MM.1S (cell line): Measurements from ENCODE around the gene DNMT3A.

Source experiments
- DNase-seq: peaks from one replicate; pipeline ENCODE4 v3.0.0-alpha.2; 2015
- H2AFZ ChIP-seq: fragments of 300-600 bp; sonication (generic); 2 replicates; pipeline ENCODE4 v1.6.0; 2016; ENCODE audit warnings: antibody characterized with exemption, low read length
- H3F3A ChIP-seq: fragments of 300-600 bp; sonication (generic); 2 replicates; pipeline ENCODE4 v1.6.1; 2016; ENCODE audit warnings: mild to moderate bottlenecking, antibody characterized with exemption, low read length, moderate library complexity, mixed read lengths; ENCODE audit not compliant: insufficient read depth
- H3K27ac ChIP-seq: fragments of 300-600 bp; sonication (generic); 2 replicates; pipeline ENCODE4 v1.5.1; 2016; ENCODE audit warnings: mild to moderate bottlenecking, low read length
- H3K27me3 ChIP-seq: fragments of 300-600 bp; sonication (generic); replicated peaks from 2 replicates; pipeline ENCODE4 v1.6.0; 2016; ENCODE audit warnings: low read length; ENCODE audit not compliant: insufficient read depth
- H3K36me3 ChIP-seq: fragments of 300-600 bp; sonication (generic); replicated peaks from 2 replicates; pipeline ENCODE4 v1.6.1; 2016; ENCODE audit warnings: mild to moderate bottlenecking, low read length, mixed read lengths; ENCODE audit not compliant: insufficient read depth
- H3K4me1 ChIP-seq: fragments of 300-600 bp; sonication (generic); 2 replicates; pipeline ENCODE4 v1.6.1; 2016; ENCODE audit warnings: low read length, mixed read lengths
- H3K4me2 ChIP-seq: fragments of 300-600 bp; sonication (generic); 2 replicates; pipeline ENCODE4 v1.6.0; 2016; ENCODE audit warnings: low read depth, low read length
- H3K4me3 ChIP-seq: fragments of 300-600 bp; sonication (generic); 2 replicates; pipeline ENCODE4 v1.5.1; 2016; ENCODE audit warnings: low read length, mixed read lengths
- H3K79me2 ChIP-seq: fragments of 300-600 bp; sonication (generic); 2 replicates; pipeline ENCODE4 v1.6.1; 2016; ENCODE audit warnings: mixed run types, low read length, mixed read lengths
- H3K9ac ChIP-seq: fragments of 300-600 bp; sonication (generic); 2 replicates; pipeline ENCODE4 v1.6.1; 2016; ENCODE audit warnings: low read length, mixed read lengths
- H3K9me2 ChIP-seq: fragments of 300-600 bp; sonication (generic); replicated peaks from 2 replicates; pipeline ENCODE4 v1.6.1; 2016; ENCODE audit warnings: mild to moderate bottlenecking, low read length, mixed read lengths; ENCODE audit not compliant: insufficient read depth
- H3K9me3 ChIP-seq: fragments of 300-600 bp; sonication (generic); replicated peaks from 2 replicates; pipeline ENCODE4 v1.6.1; 2016; ENCODE audit warnings: mild to moderate bottlenecking, low read length, mixed read lengths; ENCODE audit not compliant: insufficient read depth
- H4K20me1 ChIP-seq: fragments of 300-600 bp; sonication (generic); 2 replicates; pipeline ENCODE4 v1.6.1; 2016; ENCODE audit warnings: mild to moderate bottlenecking, low read length, moderate library complexity, mixed read lengths; ENCODE audit not compliant: insufficient read depth
- CTCF ChIP-seq: fragments of 300-600 bp; sonication (generic); IDR thresholded peaks from 2 replicates; pipeline ENCODE4 v1.5.1; 2016; ENCODE audit warnings: antibody characterized with exemption, low read length, mixed read lengths
- EZH2 ChIP-seq: fragments of 300-600 bp; sonication (generic); optimal IDR thresholded peaks from 2 replicates; pipeline ENCODE3; 2017; ENCODE audit warnings: low read depth, mild to moderate bottlenecking, antibody characterized with exemption, low read length, mixed read lengths
- EZH2phosphoT487 ChIP-seq: fragments of 300-600 bp; sonication (generic); IDR thresholded peaks from 2 replicates; pipeline ENCODE4 v1.6.1; 2018; ENCODE audit warnings: antibody characterized with exemption, low read length

DNMT3A gene

DNA sequence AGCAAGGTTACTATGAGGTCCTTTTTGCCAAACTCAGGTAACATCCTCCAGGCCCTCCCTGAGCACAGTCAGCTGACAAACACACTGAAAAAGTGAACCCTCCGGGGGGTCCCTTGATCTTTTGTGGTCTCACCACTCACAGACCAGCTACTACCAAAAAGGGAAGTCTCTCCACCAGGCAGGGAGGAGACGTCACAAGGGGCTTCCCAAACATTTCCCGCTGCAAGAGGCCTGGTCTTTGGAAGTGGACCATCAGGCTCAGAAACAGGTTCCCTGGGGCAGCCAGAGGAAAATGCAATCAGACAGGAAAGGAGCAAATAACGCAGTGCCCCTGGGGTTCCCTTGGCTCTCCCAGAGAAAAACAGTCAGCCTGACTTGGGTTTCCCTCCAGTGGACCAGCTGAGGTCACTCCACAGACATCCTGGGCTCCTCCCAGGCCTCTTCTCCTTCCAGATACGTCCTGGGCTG is 134.6 kb downstream of the DNMT3A start:
- no peak overlapping the region for H3K9ac ChIP-seq

GRCh38 chr2:25204190-25204838 is 137.4 kb downstream of the DNMT3A start:
- H3K27ac ChIP-seq = no peak overlapping the region
- H3K79me2 ChIP-seq = no peaks in the 10 kb centered on the region
- no peak overlapping the region for H2AFZ ChIP-seq
- no peak for DNase-seq
- H3K27me3 ChIP-seq = peaks cover 24% of the 10 kb centered on the region
- H3F3A ChIP-seq = peaks cover under 1% of the 10 kb centered on the region; the same call in 1 of the 2 replicates
- no peak overlapping the region for H3K4me3 ChIP-seq
- H4K20me1 ChIP-seq = no peaks in the 10 kb centered on the region
- no peaks in the 10 kb centered on the region for H3K9me3 ChIP-seq
- H3K4me1 ChIP-seq = 0 out of 2 replicates have a peak, but pooled peaks cover 2% of the 10 kb centered on the region
- no peaks in the 10 kb centered on the region for H3K36me3 ChIP-seq
- no peaks in the 10 kb centered on the region for H3K9me2 ChIP-seq
- no peak overlapping the region for H3K9ac ChIP-seq
- H3K4me2 ChIP-seq = no peak overlapping the region
- TF ChIP-seq EZH2 (no peak), EZH2phosphoT487 (no peak), CTCF (no peak)

More for the DNA sequence above, 134.6 kb downstream of the DNMT3A start:
- no peaks in the 10 kb centered on the region for H3K9me3 ChIP-seq
- DNase-seq = no peak
- no peak overlapping the region for H2AFZ ChIP-seq
- no peaks in the 10 kb centered on the region for H4K20me1 ChIP-seq
- H3K27me3 ChIP-seq = peaks cover 37% of the 10 kb centered on the region
- H3K4me1 ChIP-seq = peaks cover 10% of the 10 kb centered on the region
- H3K4me3 ChIP-seq = no peak overlapping the region
- no peak overlapping the region for H3K27ac ChIP-seq
- peaks cover 16% of the 10 kb centered on the region for H3F3A ChIP-seq
- H3K36me3 ChIP-seq = no peaks in the 10 kb centered on the region
- no peak overlapping the region for H3K4me2 ChIP-seq
- no peaks in the 10 kb centered on the region for H3K9me2 ChIP-seq
- H3K79me2 ChIP-seq = no peaks in the 10 kb centered on the region
- TF ChIP-seq EZH2 (no peak), EZH2phosphoT487 (no peak), CTCF (no peak)

DNA sequence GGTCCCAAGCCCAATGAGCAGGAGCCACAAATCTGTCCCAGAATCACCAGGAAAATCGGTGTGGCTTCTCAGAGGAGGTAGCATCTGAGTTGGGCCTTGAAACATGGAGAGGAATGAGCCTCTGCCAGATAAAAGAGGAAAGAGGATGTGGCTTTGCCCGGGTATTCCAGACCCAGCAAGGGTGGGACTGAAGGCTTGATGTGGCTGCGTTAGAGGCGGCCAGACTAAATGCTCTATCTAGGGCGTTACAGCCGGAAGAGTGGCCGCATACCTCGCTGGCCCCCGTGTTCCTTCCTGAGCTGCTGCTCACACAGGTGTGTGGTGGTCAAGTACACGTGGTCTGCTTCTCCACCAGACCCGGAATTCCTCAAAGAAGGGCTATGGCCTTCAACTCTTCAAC is 139.4 kb downstream of the DNMT3A start:
- peaks cover 14% of the 10 kb centered on the region for H3K27me3 ChIP-seq
- no peaks in the 10 kb centered on the region for H3K36me3 ChIP-seq
- no peaks in the 10 kb centered on the region for H3K9me3 ChIP-seq
- H3K9ac ChIP-seq = no peak overlapping the region
- no peak overlapping the region for H3K4me2 ChIP-seq
- no peak overlapping the region for H2AFZ ChIP-seq
- no peaks in the 10 kb centered on the region for H3K4me1 ChIP-seq
- TF ChIP-seq EZH2 = no peak
- no peak for TF ChIP-seq EZH2phosphoT487
- TF ChIP-seq CTCF = no peak
- H3K79me2 ChIP-seq = no peaks in the 10 kb centered on the region
- no peaks in the 10 kb centered on the region for H4K20me1 ChIP-seq
- H3K4me3 ChIP-seq = no peak overlapping the region
- no peak for DNase-seq
- H3F3A ChIP-seq = no peaks in the 10 kb centered on the region
- no peak overlapping the region for H3K27ac ChIP-seq
- no peaks in the 10 kb centered on the region for H3K9me2 ChIP-seq
